ENCODE results near the gene PSMF1.
"Not testable (repeated sequence)": the region's sequence is repeated elsewhere in the genome, so short reads cannot be mapped to it uniquely, and the experiment has no call there.

Gene PSMF1

DNA sequence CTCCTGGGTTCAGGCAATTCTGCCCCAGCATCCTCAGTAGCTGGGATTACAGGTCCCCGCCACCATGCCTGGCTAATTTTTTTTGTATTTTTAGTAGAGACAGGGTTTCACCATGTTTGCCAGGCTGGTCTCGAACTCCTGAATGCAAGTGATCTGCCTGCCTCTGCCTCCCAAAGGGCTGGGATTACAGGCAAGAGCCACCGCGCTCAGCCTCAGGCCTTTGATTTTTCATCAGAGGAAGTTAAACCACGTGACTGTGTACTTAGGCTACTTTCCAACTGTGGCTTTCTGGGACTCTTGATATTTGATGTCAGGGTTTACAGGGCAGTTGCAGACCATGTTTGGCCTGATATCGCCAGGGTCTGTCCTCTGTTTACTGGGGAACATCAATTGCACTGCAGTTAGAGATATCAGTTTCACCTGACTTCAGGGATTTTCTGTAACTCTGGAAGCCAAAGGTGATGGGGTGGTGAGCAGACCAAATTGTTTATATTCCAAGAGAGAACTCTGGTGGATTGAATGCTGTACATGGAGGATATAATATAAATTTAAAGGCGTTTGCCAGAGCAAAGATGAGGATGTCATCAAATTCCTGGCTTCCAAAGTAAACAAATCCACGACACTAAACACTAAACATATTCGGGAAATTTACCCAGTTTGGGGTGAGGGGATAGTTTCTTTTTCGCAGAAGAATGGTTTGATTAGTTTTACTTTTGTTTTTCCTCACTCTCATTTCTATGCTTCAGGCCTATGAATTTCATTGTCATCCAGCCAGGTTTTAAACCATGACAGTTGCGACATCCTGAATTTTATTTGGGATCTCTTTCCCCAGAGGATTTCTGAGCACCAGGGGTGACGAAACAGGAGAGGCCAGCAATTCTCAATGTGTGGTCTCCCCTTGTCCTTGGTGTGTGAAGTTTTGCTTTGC is 4.2 kb downstream of the PSMF1 start:
- no peak for DNase-seq (ENCODE audit: low read depth in 2 of 2)

DNA sequence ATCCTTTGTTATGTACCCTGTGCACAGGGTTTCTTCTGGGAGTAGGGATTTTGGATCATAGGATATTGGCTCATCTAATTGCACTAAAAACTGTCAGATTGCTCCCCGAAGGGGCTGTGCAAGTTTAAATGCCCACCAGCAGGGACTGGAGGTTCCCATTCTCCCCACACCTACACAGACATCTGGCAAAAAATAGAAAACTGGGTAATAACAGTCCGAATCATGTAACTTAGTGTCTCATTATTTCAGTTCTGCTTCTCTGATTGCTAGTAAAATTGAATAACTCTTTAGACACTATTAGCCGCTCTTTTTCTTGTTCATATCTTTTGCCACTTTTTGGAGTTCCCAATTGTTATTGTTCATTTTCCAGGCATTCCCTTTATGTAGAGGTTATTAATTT is 5.3 kb downstream of the PSMF1 start:
- no peak for DNase-seq (ENCODE audit: low read depth in 2 of 2)

DNA sequence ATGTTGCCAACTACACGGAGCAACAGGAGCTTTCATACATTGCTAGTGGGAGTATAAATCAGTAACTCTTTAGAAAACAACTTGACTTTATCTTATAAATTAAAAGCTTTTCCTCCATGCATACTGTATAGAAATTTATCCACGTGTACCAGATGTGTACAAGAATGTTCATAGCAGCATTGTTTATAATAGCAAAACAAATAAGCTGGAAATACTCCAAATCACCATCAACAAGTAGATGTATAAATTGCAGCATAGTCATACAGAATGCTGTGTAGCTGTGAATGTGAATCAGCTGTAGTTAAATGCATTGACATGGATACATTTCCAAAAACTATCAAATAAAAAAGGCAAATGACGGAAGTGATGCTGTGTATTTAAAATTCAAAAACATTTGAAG is 6.0 kb downstream of the PSMF1 start:
- DNase-seq (ENCODE audit: low read depth in 2 of 2): no peak

DNA sequence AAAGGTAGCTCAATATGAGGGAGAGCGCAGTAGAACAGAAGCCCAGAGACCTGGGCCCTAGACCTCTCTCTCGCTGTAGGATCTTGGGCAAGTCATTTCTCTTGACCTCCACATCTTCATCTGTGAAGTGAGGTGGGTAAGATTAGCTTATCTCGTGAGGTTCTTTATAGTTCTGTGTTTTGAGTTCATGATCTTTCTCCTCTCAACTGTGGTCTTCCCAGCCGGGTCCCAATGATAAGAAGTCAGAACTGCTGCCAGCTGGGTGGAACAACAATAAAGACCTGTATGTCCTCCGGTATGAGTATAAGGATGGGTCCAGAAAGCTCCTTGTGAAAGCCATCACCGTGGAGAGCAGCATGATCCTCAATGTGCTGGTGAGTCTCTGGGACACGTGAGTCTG is 6.9 kb downstream of the PSMF1 start:
- DNase-seq (ENCODE audit: low read depth in 2 of 2): no peak

DNA sequence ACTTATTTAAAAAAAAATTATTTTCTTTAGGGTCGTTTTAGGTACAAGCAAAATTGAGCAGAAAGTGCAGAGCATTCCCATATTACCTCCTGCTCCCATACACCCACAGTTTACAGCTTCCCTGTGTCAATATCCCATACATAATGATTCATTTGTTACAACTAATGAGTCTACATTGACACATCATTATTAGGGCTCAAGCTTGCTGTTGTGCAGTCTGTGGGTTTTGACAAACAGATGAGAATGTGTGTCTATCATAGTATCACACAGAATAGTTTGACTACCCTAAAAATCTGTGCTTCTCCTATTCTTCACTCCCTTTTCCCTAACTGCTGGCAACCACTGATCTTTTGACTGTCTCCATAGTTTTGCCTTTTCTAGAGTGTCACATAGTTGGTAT is 9.4 kb downstream of the PSMF1 start:
- no peak for DNase-seq (ENCODE audit: low read depth in 2 of 2)

DNA sequence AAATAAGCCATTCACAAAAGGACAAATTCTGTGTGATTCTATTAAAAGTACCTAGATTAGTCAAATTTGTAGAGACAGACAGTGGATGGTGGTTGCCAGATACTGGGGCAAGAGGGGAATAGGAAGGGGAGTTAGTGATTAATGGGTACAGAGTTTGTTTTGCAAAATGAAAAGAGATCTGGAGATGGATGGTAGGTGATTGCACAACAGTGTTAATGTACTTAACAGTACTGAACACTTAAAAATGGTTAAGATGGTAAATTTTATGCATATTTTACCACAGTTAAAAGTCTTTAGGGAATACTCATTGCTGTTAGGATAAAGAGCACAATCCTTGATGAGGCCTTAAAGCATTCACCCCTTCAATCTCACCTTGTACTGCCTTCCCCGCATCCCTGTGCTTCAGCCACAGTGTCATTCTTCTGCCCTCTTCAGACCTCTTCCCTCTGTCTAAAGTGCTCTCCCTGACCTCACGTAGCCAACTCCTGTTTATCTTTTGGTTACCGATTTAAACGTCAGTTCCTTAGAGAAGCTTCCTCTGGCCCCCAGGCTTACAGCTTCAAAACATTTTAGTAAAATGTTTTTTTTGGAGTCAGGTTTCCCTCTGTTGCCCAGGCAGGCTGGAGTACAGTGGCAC is 11.8 kb downstream of the PSMF1 start:
- DNase-seq (ENCODE audit: low read depth in 2 of 2): no peak

DNA sequence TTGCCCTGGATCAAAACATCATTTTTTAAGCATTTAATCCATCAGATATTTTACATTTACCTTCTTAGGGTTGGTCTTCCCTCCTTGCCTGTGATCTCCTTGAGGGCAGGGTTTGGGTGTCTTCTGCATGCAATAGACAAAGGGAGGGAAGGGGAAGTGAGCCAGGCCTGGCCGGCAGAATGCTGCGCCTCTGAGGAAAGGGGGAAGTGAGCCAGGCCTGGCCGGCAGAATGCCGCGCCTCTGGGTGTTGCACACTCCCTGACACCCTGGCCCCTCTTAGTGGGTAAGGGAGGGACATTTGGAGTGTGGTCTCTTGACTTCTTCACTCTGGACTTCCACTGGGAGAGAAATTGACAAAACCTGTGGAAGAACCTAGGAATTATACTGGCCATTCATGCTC is 12.4 kb downstream of the PSMF1 start:
- DNase-seq (ENCODE audit: low read depth in 2 of 2): no peak

DNA sequence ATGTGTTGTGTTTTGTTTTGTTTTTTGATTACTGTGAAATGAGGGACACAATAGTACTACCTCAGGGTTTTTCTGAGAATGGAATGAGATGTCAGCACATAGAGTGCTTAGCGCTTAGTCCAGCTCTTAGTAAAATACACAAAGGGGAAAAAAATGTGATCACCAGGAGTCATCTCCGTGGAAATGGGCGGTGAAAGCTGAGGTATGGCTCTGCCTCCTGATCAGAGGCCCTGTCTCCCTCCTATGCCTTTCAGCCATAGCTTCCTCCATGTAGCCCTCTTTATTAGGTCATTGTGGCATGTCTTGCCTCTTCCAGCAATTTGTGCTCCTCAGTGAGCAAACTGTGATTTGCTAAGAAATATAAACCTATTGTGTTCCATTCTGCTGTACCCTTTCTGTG is 13.0 kb downstream of the PSMF1 start:
- no peak for DNase-seq (ENCODE audit: low read depth in 2 of 2)

DNA sequence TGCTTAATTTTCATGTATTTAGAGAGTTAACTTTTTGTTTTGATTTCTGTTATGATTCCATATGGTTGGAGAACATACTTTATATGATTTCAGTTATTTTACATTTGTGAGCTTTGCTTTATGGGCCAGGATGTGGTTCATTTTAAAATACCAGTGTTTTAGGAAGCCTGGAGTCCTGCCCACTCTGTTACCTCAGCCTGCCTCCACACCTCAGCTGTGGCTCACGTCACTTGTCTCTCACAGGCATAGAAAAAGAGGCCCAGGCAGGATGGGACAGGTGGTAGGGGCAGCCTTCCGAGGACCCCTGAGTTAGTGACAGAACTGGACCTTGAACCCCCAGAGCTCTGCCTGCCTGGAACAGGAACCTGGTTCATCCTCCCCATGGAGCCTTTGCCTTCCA is 16.0 kb downstream of the PSMF1 start:
- DNase-seq (ENCODE audit: low read depth in 2 of 2): no peak

DNA sequence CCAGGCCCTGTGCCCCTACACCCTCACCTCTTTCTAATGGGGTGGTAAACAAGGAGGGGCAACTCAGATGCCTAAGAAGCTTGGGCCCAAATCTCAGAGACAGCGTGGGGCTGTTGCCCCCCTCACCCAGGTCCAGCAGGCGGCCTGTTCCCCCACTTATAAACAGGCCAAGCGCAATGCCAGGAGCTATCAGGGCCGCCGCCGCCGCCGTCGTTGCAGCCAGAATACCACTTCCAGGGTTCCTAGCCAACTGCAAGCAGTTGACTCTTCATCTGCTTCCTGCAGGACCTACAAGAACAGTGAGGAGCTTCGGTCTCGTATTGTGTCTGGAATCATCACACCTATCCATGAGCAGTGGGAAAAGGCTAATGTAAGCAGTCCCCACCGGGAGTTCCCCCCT is 16.4 kb downstream of the PSMF1 start:
- DNase-seq (ENCODE audit: low read depth in 2 of 2): no peak

DNA sequence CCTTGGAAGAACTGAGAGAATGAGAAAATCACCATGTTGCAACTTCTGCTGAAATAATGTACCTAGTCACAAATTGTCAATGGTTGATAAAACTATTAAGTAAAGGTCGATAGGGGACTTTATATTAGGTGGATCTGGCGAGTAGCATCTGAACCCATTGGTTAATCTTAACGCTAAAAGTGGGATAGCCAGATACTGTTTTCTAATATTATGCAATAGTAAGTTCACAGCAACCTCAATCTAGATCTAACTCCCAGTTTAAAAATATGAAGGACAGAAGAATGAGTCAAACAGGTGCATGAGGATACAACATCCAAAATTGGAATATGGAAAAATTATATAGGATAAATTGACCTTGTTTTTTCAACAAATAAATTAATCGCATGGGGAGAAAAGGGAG is 18.8 kb downstream of the PSMF1 start:
- no peak for DNase-seq (ENCODE audit: low read depth in 2 of 2)

DNA sequence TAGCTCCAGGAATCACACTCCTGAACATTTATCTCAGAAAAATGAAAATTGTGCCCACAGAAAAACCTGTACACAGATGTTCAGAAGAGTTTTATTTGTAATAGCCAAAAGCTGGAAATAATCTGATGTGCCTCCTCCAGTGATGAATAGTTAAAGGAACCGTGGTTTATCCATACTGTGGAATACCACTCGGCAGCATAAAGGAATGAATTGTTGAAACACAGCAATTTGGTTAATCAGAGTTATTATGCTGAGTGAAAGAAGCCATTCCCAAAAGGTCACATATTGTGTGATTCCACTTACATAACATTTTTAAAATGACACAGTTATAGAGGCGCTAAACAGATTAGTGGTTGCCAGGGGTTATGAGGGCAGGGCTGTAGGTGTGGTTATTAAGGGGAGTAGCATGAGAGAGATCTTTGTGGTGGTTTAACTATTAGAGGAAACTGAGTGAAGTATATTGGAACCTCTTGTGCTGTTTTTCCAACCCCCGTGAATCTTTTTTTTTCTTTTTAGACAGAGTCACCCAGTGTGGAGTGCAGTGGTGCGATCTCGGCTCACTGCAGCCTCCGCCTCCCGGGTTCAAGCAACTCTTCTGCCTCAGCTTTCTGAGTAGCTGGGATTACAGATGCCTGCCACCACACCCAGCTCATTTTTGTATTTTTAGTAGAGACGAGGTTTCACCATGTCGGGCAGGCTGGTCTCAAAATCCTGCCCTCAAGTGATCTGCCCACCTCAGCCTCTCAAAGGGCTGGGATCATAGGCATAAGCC is 26.2 kb downstream of the PSMF1 start:
- no peak for DNase-seq (ENCODE audit: low read depth in 2 of 2)

DNA sequence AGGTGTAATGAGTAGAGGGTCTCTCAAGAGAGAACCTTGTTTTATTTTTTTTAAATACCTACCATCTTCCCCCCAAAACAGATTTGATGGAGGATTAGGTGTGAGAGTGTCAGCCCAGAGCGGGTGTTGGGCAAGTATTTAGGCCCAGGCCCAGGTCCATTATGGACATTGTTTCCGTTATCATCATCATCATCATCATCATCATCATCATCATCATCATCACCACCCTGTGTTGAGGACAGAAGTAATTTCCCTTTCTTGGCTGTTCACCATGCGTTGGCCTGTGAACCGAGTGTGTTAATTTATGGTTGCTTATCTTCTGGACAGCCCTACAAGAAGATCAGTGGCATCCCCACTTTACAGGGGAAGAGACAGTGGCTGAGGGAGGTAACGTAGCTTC is 28.6 kb downstream of the PSMF1 start:
- no peak for DNase-seq (ENCODE audit: low read depth in 2 of 2)

DNA sequence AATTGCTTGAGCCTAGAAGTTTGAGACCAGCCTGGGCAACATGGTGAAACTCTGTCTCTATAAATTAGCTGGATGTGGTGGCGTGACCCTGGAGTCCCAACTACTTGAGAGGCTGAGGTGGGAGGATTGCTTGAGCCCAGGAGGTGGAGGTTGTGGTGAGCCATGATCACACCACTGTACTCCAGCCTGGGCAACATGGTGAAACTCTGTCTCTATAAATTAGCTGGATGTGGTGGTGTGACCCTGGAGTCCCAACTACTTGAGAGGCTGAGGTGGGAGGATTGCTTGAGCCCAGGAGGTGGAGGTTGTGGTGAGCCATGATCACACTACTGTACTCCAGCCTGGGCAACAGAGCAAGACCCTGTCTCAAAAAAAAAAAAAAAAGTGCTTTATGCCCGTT is 31.4 kb downstream of the PSMF1 start:
- DNase-seq (ENCODE audit: low read depth in 2 of 2): not testable (repeated sequence)

DNA sequence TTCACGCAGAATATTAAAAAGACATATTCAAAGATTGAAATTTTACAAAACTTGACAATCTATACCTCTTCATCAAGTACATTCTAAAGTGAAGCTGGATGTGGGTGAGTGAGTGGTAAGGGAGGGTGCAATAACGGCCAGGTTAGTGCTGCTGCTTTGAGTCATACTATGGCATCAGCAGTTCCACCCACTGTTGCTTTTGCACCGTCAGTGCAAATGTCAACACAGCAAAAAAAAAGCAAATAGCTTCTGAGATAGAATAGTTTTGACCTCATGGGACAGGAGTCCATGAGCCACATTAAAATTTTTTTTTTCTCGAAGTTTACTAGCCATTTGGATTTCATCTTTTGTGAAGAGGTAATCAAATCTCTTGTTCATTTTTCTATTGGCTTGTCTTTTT is 31.8 kb downstream of the PSMF1 start:
- DNase-seq (ENCODE audit: low read depth in 2 of 2): peak in 1 of 2 donors; percentile 12

DNA sequence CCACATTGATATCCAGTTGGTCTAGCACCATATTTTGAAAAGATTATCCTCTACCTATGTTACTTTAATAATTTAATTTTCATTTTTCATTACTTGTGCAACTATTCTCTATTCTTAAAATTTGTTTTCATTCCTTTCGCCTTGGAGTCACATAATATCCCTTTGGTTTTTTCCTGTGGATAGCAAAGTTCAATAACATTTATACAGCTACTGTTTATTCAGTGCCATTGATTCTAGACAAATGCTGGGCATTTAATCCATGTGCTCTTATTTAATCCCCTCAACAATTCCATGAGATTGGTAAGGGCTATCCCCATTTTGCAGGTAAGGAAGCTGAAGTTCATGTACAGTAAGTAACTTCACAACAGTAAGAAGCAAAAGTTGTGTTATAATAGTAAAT is 32.6 kb downstream of the PSMF1 start:
- DNase-seq (ENCODE audit: low read depth in 2 of 2): no peak

DNA sequence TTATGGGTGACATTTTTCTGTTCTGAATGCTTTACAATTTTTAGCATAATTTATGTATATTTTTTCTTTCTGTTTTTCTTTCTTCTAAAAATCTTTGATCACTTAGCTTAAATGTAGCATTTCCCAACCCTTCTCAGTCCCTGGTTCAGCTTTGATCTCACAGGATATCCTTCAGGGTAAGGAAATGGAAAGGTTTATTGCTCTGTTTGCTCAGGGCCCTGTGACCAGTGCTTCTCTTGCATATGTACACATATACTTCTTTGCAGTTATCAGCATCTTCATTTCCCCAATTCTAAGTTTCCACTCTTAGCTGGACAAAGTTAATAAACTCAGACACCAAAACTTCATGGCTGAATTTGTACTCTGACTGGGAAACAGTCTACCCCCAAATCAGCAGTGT is 35.8 kb downstream of the PSMF1 start:
- no peak for DNase-seq (ENCODE audit: low read depth in 2 of 2)

DNA sequence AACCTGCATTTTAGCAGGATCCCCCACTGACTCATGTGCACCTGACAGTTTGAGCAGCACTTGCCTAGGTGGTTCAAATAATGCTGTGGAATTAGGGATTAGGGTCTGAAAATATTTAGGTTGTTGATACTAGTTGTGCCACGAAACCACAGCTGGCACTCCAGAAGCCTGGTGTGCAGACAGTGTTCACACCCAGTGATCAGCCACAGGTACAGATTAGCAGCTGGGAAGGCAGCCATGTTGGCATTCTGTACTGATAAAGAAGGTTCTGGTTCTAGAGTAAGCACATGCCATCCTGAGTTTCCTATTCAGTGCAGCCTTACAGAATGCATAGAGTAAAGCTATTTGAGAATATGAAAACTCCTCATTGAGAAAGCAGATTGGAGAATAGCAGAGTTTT is 36.3 kb downstream of the PSMF1 start:
- DNase-seq (ENCODE audit: low read depth in 2 of 2): no peak

DNA sequence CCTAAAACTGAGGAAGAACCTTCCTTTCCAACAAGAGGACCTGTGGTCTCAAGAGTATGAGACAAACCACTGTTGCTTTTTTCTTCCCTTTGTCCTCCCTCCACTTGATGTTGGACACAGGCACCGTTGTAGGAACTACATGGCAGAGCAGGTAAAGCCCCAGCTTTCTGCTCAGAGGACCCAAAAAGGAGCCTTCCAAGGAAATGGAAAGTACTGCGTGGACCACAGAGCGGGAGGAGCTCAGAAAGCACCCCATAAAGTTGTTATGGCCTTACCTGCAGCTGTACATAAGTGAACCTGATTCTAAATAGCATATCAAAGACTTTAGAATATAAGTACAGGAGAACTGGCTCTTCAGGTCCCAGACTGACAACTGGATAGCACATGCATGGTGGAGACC is 36.9 kb downstream of the PSMF1 start:
- no peak for DNase-seq (ENCODE audit: low read depth in 2 of 2)

DNA sequence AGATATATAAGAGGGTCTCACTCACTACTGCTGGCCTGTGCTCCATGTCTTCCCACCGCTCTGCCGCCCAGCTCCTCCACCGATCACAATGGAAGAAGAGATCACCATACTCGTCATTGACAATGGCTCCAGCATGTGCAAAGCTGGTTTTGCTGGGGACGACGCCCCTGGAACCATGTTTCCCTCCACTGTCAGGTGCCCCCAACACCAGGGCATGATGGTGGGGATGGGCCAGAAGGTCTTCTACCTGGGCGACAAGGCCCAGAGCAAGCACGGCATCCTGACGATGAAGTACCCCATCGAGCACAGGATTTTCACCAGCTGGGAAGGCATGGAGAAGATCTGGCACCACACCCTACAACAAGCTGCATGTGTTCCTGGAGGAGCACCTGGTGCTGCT is 42.1 kb downstream of the PSMF1 start:
- DNase-seq (ENCODE audit: low read depth in 2 of 2): no peak

DNA sequence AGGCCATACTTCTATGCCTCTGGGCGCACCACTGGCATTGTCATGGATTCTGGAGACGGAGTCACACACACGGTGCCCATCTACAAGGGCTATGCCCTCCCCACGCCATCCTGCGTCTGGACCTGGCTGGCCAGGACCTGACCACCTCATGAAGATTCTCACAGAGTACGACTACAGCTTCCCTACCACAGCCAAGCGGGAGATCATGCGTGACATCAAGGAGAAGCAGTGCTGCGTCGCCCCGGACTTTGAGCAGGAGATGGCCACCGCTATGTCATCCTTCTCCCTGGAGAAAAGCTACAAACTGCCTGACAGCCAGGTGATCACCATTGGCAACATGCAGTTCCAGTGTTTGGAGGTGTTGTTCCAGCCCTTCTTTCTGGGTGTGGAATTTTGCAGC is 42.6 kb downstream of the PSMF1 start:
- no peak for DNase-seq (ENCODE audit: low read depth in 2 of 2)

DNA sequence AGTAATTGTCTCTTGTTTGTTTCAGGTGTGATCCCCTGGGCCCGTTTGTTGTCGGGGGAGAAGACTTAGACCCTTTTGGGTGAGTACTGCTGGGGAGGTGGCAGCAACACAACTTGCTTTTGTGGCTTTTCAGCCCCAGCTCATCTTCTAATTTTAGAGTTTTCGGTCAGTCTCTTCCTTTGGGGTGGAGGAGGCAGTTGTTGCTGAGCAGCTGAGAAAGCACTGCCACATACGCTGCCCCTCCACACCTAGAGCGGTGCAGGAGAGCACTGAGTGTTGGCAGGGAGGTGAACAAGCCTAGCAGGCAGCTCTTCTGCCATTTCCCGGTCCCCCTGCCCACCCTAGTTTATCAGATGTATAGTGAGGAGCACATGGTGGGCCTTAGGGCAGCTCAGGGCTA is 44.7 kb downstream of the PSMF1 start:
- DNase-seq (ENCODE audit: low read depth in 2 of 2): no peak

DNA sequence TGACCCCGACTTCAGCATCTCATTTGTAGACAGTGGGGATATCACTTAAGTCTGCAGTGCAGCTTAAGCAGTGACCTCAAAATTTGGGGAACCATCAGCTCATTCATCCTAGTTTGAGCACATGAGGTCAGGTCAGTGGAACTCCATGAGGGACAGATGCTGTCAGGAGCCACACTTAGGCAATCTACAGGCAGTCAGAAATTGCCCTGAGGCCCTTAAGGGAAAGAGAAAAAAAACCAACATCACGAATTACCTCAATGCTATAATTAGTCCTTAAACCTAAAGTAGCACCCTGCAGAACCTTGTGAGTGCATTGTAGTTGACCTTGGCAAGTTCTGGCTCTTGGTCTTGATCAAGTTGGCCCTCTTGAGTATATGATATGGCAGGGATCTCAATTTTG is 45.3 kb downstream of the PSMF1 start:
- DNase-seq (ENCODE audit: low read depth in 2 of 2): no peak
